OCI-LY7 (cell line): Measurements from ENCODE around the gene OTOF. TPM values are rescaled to one million over a fixed set of nuclear protein-coding genes. Genes with fewer than 3 reads are reported as not detected.

ENCODE experiments used
- BruUV-seq: library from RNA; stranded (reverse); fragments of 400-500 nt; replicated peaks from 2 replicates; lab custom pipeline; 2021; lab: Mats Ljungman, UMichigan
- CTCF ChIA-PET: fragments of 300-600 bp; sonication (Branson Sonifier 250); formaldehyde crosslinking; loops from one replicate; lab custom pipeline; 2022; ENCODE audit warnings: antibody characterized with exemption; ENCODE audit not compliant: unreplicated experiment; lab: Charles Lee
- POLR2A ChIA-PET: fragments of 300-600 bp; sonication (Branson Sonifier 250); formaldehyde crosslinking; loops from one replicate; lab custom pipeline; 2022; ENCODE audit warnings: antibody characterized with exemption; lab: Charles Lee
- DNase-seq: peaks from one replicate; pipeline ENCODE4 v3.0.0-alpha.2; 2015; ENCODE audit warnings: low spot score
- H2AFZ ChIP-seq: fragments of 200-600 bp; sonication (generic), shearing (Covaris generic); 2 replicates; pipeline ENCODE4 v1.6.1; 2014; ENCODE audit warnings: mild to moderate bottlenecking, antibody characterized with exemption, low read length, moderate library complexity
- H3K27ac ChIP-seq: fragments of 200-600 bp; sonication (generic); 2 replicates; pipeline ENCODE4 v1.5.1; 2014; ENCODE audit warnings: mixed run types, low read depth, mild to moderate bottlenecking, moderate library complexity, low read length, inconsistent platforms; ENCODE audit not compliant: poor library complexity, severe bottlenecking
- H3K36me3 ChIP-seq: fragments of 200-600 bp; sonication (generic); 2 replicates; pipeline ENCODE4 v1.6.1; 2014; ENCODE audit warnings: mild to moderate bottlenecking, antibody characterized with exemption, low read length, moderate library complexity, mixed read lengths; ENCODE audit not compliant: insufficient read depth
- H3K4me1 ChIP-seq: fragments of 200-600 bp; sonication (generic); 2 replicates; pipeline ENCODE4 v1.5.1; 2014; ENCODE audit warnings: mild to moderate bottlenecking, low read length; ENCODE audit not compliant: insufficient read depth, poor library complexity, severe bottlenecking
- H3K4me2 ChIP-seq: fragments of 200-600 bp; sonication (generic); 2 replicates; pipeline ENCODE4 v1.6.1; 2014; ENCODE audit warnings: mild to moderate bottlenecking, low read length
- H3K4me3 ChIP-seq: fragments of 200-600 bp; sonication (generic); 2 replicates; pipeline ENCODE4 v1.5.1; 2014; ENCODE audit warnings: mild to moderate bottlenecking, low read depth, low read length; ENCODE audit not compliant: poor library complexity, severe bottlenecking
- H3K79me2 ChIP-seq: fragments of 200-600 bp; sonication (generic); 2 replicates; pipeline ENCODE4 v1.6.1; 2016; ENCODE audit warnings: low read depth, mild to moderate bottlenecking, low read length, moderate library complexity, mixed read lengths; ENCODE audit not compliant: insufficient read depth
- H3K9me2 ChIP-seq: fragments of 200-600 bp; sonication (generic); 2 replicates; pipeline ENCODE4 v1.6.1; 2016; ENCODE audit warnings: mild to moderate bottlenecking, low read length, mixed read lengths; ENCODE audit not compliant: insufficient read depth
- H3K9me3 ChIP-seq: fragments of 200-600 bp; sonication (generic); 2 replicates; pipeline ENCODE4 v1.6.1; 2014; ENCODE audit warnings: mild to moderate bottlenecking, mixed run types, low read length, mixed read lengths
- H4K20me1 ChIP-seq: fragments of 200-600 bp; sonication (generic); 2 replicates; pipeline ENCODE4 v1.6.1; 2014; ENCODE audit warnings: mild to moderate bottlenecking, antibody characterized with exemption, low read length, moderate library complexity, mixed read lengths; ENCODE audit not compliant: insufficient read depth
- CTCF ChIP-seq: fragments of 200-600 bp; sonication (generic); conservative IDR thresholded peaks from 2 replicates; pipeline ENCODE4 v1.5.1; 2014; ENCODE audit warnings: mild to moderate bottlenecking, antibody characterized with exemption, low read length, moderate library complexity, mixed read lengths
- EZH2phosphoT487 ChIP-seq: fragments of 200-600 bp; sonication (generic); IDR thresholded peaks from 2 replicates; pipeline ENCODE4 v1.6.1; 2018; ENCODE audit warnings: low read depth, borderline replicate concordance, mild to moderate bottlenecking, mixed run types, antibody characterized with exemption, low read length, moderate library complexity, mixed read lengths
- intact Hi-C: fragments of 100-400 bp; cut with micrococcal nuclease; formaldehyde crosslinking; loops from one replicate; pipeline ENCODE4 v1.10.0; 2022; ENCODE audit not compliant: unreplicated experiment
- total RNA-seq, 2 experiments: library from RNA; depleted of rRNA in 1 of 2; stranded (reverse); fragments of >200 nt in 1 of 2; shearing (Covaris generic) in 1 of 2; gene quantifications; 2 replicates each; pipeline ENCODE4 v1.2.3, GENCODE V29; 2014 to 2022

Gene OTOF
- total RNA-seq, 2 experiments from 2014 or later: not detected

DNA sequence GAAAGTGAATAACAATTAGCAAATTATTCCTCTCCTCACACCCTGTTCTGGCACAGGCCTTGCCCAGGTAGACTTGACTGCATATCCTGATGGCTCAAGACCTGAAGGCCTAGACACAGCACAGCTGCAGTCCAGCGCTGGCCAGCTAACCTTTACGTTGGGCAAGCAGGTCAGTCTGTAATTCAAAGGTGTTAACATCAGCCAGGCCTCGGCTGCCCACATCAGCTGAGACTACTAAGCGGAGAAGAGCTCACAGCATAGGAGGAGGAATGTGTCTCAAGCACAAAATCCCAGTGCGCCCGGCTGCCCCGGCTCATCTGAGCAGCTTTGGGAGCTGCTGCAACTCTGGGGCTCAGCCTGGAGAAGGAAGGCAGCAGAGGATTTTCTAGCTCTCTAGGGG lies 33.5 kb upstream of the OTOF start:
- intact Hi-C loops: no loop called here
- CTCF ChIA-PET: no interaction called here

DNA sequence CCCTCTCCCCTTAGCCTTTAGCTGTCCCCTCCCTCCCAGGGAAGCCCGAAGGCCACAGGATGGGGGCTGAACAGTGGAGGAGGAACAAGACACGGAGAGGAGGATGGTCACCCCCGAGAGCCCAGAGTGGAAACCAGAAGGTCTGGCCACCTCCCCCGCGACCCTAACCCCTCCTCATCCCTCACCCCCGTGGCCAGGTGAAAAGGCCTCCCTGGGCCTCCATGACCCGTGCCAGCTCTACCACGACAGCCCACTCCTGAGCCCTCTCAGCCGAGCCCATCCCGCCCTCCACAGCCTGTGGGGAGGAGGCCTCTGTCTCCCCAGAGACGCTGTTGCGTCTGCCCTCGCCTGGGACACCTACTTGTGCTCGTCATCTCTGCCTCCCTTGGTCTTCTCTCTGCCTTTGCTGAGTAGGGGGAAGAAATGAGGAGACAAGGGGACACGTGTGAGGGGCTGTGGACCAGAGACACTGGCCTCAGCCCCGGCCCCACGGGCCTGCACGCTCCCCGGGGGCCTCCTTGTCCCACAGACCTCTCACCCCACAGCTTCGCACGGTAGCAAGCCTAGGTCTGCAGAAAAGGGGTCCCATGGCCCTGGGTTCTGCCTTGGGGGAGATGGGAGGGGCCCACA lies 32.5 kb upstream of the OTOF start:
- Histone ChIP-seq H3K79me2 (no peaks in the 10 kb centered on the region), H3K4me2 (no peak overlapping the region), H3K36me3 (no peaks in the 10 kb centered on the region), H3K9me2 (no peaks in the 10 kb centered on the region), H3K4me3 (no peak overlapping the region), H3K27ac (no peak overlapping the region), H4K20me1 (no peaks in the 10 kb centered on the region), H3K4me1 (no peaks in the 10 kb centered on the region), H2AFZ (no peak overlapping the region), H3K9me3 (no peaks in the 10 kb centered on the region)
- CTCF ChIA-PET: no interaction called here
- no peak for DNase-seq
- POLR2A ChIA-PET: no interaction called here
- BruUV-seq: no TSS peak
- no peak for TF ChIP-seq EZH2phosphoT487
- no peak for TF ChIP-seq CTCF
- intact Hi-C loops: no loop called here

More for the DNA sequence above, 33.5 kb upstream of the OTOF start:
- Histone ChIP-seq H4K20me1 (no peaks in the 10 kb centered on the region), H2AFZ (no peak overlapping the region), H3K9me3 (no peaks in the 10 kb centered on the region), H3K79me2 (no peaks in the 10 kb centered on the region), H3K36me3 (no peaks in the 10 kb centered on the region), H3K4me1 (no peaks in the 10 kb centered on the region), H3K4me2 (no peak overlapping the region), H3K9me2 (no peaks in the 10 kb centered on the region), H3K27ac (no peak overlapping the region), H3K4me3 (no peak overlapping the region)
- BruUV-seq: no TSS peak
- TF ChIP-seq EZH2phosphoT487: no peak
- TF ChIP-seq CTCF: no peak
- POLR2A ChIA-PET: no interaction called here
- no peak for DNase-seq

GRCh38 chr2:26509141-26509540 lies 31.2 kb upstream of the OTOF start:
- Histone ChIP-seq H3K36me3 (no peaks in the 10 kb centered on the region), H3K4me2 (no peak overlapping the region), H3K4me1 (no peaks in the 10 kb centered on the region), H3K4me3 (no peak overlapping the region), H3K9me2 (no peaks in the 10 kb centered on the region), H3K9me3 (no peaks in the 10 kb centered on the region), H3K27ac (no peak overlapping the region), H2AFZ (no peak overlapping the region), H3K79me2 (no peaks in the 10 kb centered on the region), H4K20me1 (no peaks in the 10 kb centered on the region)
- DNase-seq: no peak
- no TSS peak for BruUV-seq
- CTCF ChIA-PET: no interaction called here
- TF ChIP-seq EZH2phosphoT487 (no peak), CTCF (no peak)
- intact Hi-C loops: no loop called here
- POLR2A ChIA-PET: no interaction called here
